MM.1S (cell line): ENCODE data around the gene IMPA2.

Experiments used
- EZH2 ChIP-seq: fragments of 300-600 bp; sonication (generic); optimal IDR thresholded peaks from 2 replicates; pipeline ENCODE3; 2017; ENCODE audit warnings: low read depth, mild to moderate bottlenecking, antibody characterized with exemption, low read length, mixed read lengths
- EZH2phosphoT487 ChIP-seq: fragments of 300-600 bp; sonication (generic); IDR thresholded peaks from 2 replicates; pipeline ENCODE4 v1.6.1; 2018; ENCODE audit warnings: antibody characterized with exemption, low read length
- TF ChIP-seq, protein P1 (sequence below): fragments of 300-600 bp; sonication (generic); IDR thresholded peaks from 2 replicates; pipeline ENCODE4 v1.5.1; 2016; ENCODE audit warnings: antibody characterized with exemption, low read length, mixed read lengths

DNA sequence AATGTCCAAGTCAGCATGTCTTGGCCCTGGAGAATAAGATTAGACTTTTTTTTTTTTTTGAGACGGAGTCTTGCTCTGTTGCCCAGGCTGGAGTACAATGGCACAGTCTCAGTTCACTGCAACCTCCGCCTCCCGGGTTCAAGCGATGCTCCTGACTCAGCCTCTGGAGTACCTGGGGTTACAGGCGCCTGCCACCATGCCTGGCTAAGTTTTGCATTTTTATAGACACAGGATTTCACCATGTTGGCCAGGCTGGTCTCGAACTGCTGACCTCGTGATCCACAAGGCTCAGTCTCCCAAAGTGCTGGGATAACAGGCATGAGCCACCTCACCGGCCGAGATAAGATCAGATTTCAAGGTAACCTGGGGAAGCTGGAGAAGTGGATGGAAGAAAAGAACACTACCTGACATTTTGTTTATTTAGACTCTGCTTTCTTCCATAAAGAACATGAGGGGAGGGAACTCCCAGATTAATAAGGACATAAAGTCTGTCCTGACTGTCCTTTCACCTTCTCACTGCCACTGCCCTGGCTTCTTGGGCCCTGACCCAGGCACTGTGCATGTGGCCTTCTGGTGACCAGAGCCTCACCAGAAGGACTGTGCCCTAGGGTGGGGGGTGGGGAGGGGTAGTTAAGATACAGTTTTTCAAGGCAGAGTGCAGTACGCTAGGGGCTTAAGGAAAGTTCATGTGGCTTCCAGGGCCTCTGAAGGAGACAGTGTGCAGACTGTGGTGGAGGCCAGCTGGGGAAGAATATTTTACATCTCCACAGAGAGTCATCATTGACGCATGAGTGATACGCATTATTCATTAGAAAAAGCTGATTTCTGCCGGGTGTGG is 4.8 kb upstream of the IMPA2 start:
- TF ChIP-seq, protein P1, sequence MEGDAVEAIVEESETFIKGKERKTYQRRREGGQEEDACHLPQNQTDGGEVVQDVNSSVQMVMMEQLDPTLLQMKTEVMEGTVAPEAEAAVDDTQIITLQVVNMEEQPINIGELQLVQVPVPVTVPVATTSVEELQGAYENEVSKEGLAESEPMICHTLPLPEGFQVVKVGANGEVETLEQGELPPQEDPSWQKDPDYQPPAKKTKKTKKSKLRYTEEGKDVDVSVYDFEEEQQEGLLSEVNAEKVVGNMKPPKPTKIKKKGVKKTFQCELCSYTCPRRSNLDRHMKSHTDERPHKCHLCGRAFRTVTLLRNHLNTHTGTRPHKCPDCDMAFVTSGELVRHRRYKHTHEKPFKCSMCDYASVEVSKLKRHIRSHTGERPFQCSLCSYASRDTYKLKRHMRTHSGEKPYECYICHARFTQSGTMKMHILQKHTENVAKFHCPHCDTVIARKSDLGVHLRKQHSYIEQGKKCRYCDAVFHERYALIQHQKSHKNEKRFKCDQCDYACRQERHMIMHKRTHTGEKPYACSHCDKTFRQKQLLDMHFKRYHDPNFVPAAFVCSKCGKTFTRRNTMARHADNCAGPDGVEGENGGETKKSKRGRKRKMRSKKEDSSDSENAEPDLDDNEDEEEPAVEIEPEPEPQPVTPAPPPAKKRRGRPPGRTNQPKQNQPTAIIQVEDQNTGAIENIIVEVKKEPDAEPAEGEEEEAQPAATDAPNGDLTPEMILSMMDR: no peak
- TF ChIP-seq EZH2 (no peak), EZH2phosphoT487 (no peak)
